Gastrocnemius medialis (tissue), 4 donors: ENCODE data around the gene GALNT17. TPM values are rescaled to one million over a fixed set of nuclear protein-coding genes. Genes with fewer than 3 reads are reported as not detected.

Source experiments
- ATAC-seq, 2 donors: fragments of 150-250 bp; one replicate each; pipeline ENCODE4 v1.9.1; 2016
- DNase-seq, 2 donors: peaks; one replicate each; pipeline ENCODE4 v3.0.0-alpha.2; 2019
- H3K27ac ChIP-seq, 4 donors: fragments of 200-600 bp; sonication (generic); 1 replicate in 1 of 4; 2 replicates in 3 of 4; pipeline ENCODE4 v1.5.1; 2016 to 2018; ENCODE audit warnings: mild to moderate bottlenecking in 2 of 4, moderate library complexity in 1 of 4
- H3K27me3 ChIP-seq, 3 donors: fragments of 200-600 bp; sonication (generic) in 2 of 3; 1 replicate in 1 of 3; 2 replicates in 2 of 3; pipeline versions ENCODE4 v1.5.1 to v1.6.0; 2016 to 2019; ENCODE audit warnings: mild to moderate bottlenecking in 1 of 3, moderate library complexity in 1 of 3
- H3K36me3 ChIP-seq, 2 donors: fragments of 200-600 bp; sonication (generic) in 1 of 2; one replicate each; pipeline ENCODE4 v1.5.1; 2017 to 2018
- H3K4me1 ChIP-seq, 2 donors: fragments of 200-600 bp; sonication (generic) in 1 of 2; one replicate each; pipeline ENCODE4 v1.5.1; 2016 to 2017; ENCODE audit warnings: mild to moderate bottlenecking in 2 of 2
- H3K4me3 ChIP-seq, 4 donors: fragments of 200-600 bp; sonication (generic) in 3 of 4; 1 replicate in 1 of 4; 2 replicates in 3 of 4; pipeline ENCODE4 v1.5.1; 2016 to 2019; ENCODE audit warnings: mild to moderate bottlenecking in 2 of 4
- H3K9me3 ChIP-seq, 3 donors: fragments of 200-600 bp; sonication (generic) in 2 of 3; 1 replicate in 1 of 3; 2 replicates in 2 of 3; pipeline ENCODE4 v1.5.1; 2016 to 2019
- CTCF ChIP-seq, 5 experiments: fragments of 450-650 bp in 3 of 5; fragments of 200-600 bp in 2 of 5; sonication (generic) in 2 of 5; IDR thresholded peaks in 4 of 5; conservative IDR thresholded peaks in 1 of 5; 1 replicate in 4 of 5; 2 replicates in 1 of 5; pipeline ENCODE4 v1.5.1; 2016 to 2019; ENCODE audit warnings: antibody characterized with exemption in 5 of 5, mild to moderate bottlenecking in 3 of 5, moderate library complexity in 3 of 5
- POLR2A ChIP-seq, 2 donors: fragments of 450-650 bp; IDR thresholded peaks; one replicate each; pipeline ENCODE4 v1.6.1; 2017; ENCODE audit warnings: antibody characterized with exemption in 2 of 2, mild to moderate bottlenecking in 2 of 2, moderate library complexity in 2 of 2
- in situ Hi-C, 4 donors: fragments of 200-750 bp; cut with MboI; loops; one replicate each; pipeline versions ENCODE4 v1.15.0 to v1.8.0; 2017; ENCODE audit warnings: low sequenced_read_pairs in 4 of 4
- intact Hi-C: fragments of 100-400 bp; cut with DNase I; formaldehyde crosslinking; loops from one replicate; pipeline ENCODE4 v1.15.1; 2023; ENCODE audit warnings: low total_unique reads
- total RNA-seq, 4 donors: library from RNA; depleted of rRNA; stranded (reverse); fragments of >200 nt; gene quantifications; one replicate each; pipeline versions ENCODE4 v1.1.0 to v1.2.3, GENCODE V29; 2016

The GALNT17 gene
- total RNA-seq, 4 donors from 2014 or later = 1.9 to 13.0 (median 12.3) TPM

- DNase-seq (no peak), ATAC-seq (no peak)
- H3K27me3 ChIP-seq = peaks cover 0 to 3% (median 0%) of the 10 kb centered on the region in 3 donors
- in situ Hi-C loops = no loop called here
- intact Hi-C loops = no loop called here
- H3K27ac ChIP-seq = no peak overlapping the region
- TF ChIP-seq POLR2A (IDR thresholded peaks at IDR 0.05) (no peak), CTCF (IDR thresholded peaks at IDR 0.05 in 4 of 5, conservative IDR thresholded peaks at IDR 0.05 in 1 of 5) (no peak)
- no peak overlapping the region for H3K4me3 ChIP-seq
- no peaks in the 10 kb centered on the region for H3K9me3 ChIP-seq
- H3K4me1 ChIP-seq = no peaks in the 10 kb centered on the region
- H3K36me3 ChIP-seq = no peaks in the 10 kb centered on the region
Measured at GRCh38 chr7:71740174-71740560, 608.2 kb downstream of the GALNT17 start.

- in situ Hi-C loops = no loop called here
- H3K4me1 ChIP-seq = no peaks in the 10 kb centered on the region
- no peak overlapping the region for H3K27ac ChIP-seq
- TF ChIP-seq POLR2A (IDR thresholded peaks at IDR 0.05) (no peak), CTCF (IDR thresholded peaks at IDR 0.05 in 4 of 5, conservative IDR thresholded peaks at IDR 0.05 in 1 of 5) (no peak)
- peaks cover 0 to 3% (median 2%) of the 10 kb centered on the region in 3 donors for H3K27me3 ChIP-seq
- intact Hi-C loops = no loop called here
- ATAC-seq (no peak), DNase-seq (no peak)
- H3K36me3 ChIP-seq = no peaks in the 10 kb centered on the region
- H3K4me3 ChIP-seq = no peak overlapping the region
- no peaks in the 10 kb centered on the region for H3K9me3 ChIP-seq
Measured at GRCh38 chr7:71746006-71746405, 614.1 kb downstream of the GALNT17 start.

GRCh38 chr7:71750290-71750689 lies 618.3 kb downstream of the GALNT17 start:
- H3K9me3 ChIP-seq = no peaks in the 10 kb centered on the region
- H3K27me3 ChIP-seq = peaks cover 5 to 29% (median 13%) of the 10 kb centered on the region in 3 donors
- ATAC-seq = no peak
- no peak for DNase-seq
- H3K27ac ChIP-seq = no peak overlapping the region
- H3K4me3 ChIP-seq = no peak overlapping the region
- intact Hi-C loops = no loop called here
- H3K4me1 ChIP-seq = no peaks in the 10 kb centered on the region
- in situ Hi-C loops = no loop called here
- TF ChIP-seq POLR2A (IDR thresholded peaks at IDR 0.05) = no peak
- no peak for TF ChIP-seq CTCF (IDR thresholded peaks at IDR 0.05 in 4 of 5, conservative IDR thresholded peaks at IDR 0.05 in 1 of 5)
- H3K36me3 ChIP-seq = no peaks in the 10 kb centered on the region

GRCh38 chr7:71752171-71752935 lies 620.4 kb downstream of the GALNT17 start:
- Histone ChIP-seq H3K36me3 (no peaks in the 10 kb centered on the region), H3K4me3 (no peak overlapping the region), H3K4me1 (no peaks in the 10 kb centered on the region), H3K27ac (no peak overlapping the region), H3K27me3 (peaks cover 5 to 29% (median 13%) of the 10 kb centered on the region in 3 donors), H3K9me3 (no peaks in the 10 kb centered on the region)
- no peak for DNase-seq
- no peak for ATAC-seq
- intact Hi-C loops (no loop called here), in situ Hi-C loops (no loop called here)
- peak in 2 of 5 experiments; percentile 14 to 22 for TF ChIP-seq CTCF (IDR thresholded peaks at IDR 0.05 in 4 of 5, conservative IDR thresholded peaks at IDR 0.05 in 1 of 5)
- TF ChIP-seq POLR2A (IDR thresholded peaks at IDR 0.05) = no peak
